ENCODE measurements around the gene PBX4. TPM values are rescaled to one million over a fixed set of nuclear protein-coding genes. Genes with fewer than 3 reads are reported as not detected.
"Not testable (repeated sequence)": the region's sequence is repeated elsewhere in the genome, so short reads cannot be mapped to it uniquely, and the experiment has no call there.

The PBX4 gene
- total RNA-seq, 3 donors from 2014 or later (not counting 1 experiment from before 2014, with no cell fraction given), result 10.7 to 15.9 (median 11.1) TPM

DNA sequence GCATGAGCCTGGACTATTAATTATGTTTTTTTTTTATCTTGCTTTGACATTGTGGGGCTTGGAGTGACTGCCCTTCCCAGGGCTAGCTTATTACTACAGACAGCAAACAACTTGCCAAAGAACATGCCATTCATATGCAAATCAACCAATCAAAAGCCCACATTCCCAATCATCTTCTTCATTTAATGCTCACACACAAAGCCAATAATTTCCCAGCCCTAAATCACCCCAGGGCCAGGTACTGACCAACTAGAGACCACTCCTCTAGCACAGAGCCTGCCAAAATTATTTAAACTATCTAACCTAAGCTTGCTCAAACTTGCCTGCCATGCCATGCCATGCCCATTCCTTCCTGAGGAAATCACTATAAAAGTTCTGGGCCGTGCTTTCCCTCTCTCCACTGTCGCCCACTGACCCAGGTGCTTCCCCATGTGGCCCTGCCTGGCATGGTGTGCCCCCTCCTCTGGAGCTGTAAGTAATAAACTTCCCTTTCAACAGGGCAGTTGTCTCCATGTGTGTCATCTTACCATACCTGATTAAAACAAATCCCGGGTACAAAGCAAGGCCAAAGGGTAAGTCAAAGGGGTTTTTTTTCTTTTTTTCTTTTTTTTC is 15.7 kb downstream of the PBX4 start:
- peaks cover 35% of the 10 kb centered on the region for H3K4me1 ChIP-seq (ENCODE audit: control insufficient read depth, insufficient read depth, low read length)
- H3K27me3 ChIP-seq (ENCODE audit: control insufficient read depth, insufficient read depth, low read length), result no peaks in the 10 kb centered on the region
- DNase-seq (no peak), ATAC-seq (no peak)
- TF ChIP-seq, protein P1, sequence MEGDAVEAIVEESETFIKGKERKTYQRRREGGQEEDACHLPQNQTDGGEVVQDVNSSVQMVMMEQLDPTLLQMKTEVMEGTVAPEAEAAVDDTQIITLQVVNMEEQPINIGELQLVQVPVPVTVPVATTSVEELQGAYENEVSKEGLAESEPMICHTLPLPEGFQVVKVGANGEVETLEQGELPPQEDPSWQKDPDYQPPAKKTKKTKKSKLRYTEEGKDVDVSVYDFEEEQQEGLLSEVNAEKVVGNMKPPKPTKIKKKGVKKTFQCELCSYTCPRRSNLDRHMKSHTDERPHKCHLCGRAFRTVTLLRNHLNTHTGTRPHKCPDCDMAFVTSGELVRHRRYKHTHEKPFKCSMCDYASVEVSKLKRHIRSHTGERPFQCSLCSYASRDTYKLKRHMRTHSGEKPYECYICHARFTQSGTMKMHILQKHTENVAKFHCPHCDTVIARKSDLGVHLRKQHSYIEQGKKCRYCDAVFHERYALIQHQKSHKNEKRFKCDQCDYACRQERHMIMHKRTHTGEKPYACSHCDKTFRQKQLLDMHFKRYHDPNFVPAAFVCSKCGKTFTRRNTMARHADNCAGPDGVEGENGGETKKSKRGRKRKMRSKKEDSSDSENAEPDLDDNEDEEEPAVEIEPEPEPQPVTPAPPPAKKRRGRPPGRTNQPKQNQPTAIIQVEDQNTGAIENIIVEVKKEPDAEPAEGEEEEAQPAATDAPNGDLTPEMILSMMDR (IDR thresholded peaks at IDR 0.05), result no peak
- H3K36me3 Mint-ChIP-seq, result no peaks in the 10 kb centered on the region
- H3K27me3 Mint-ChIP-seq (ENCODE audit: low read depth in 2 of 2), result no peaks in the 10 kb centered on the region
- no peak overlapping the region for H3K4me3 ChIP-seq (ENCODE audit: low read length)
- no peaks in the 10 kb centered on the region for H3K36me3 ChIP-seq (ENCODE audit: control insufficient read depth, insufficient read depth, low read length)
- intact Hi-C loops (cut with micrococcal nuclease), result no loop called here
- no peak overlapping the region for H3K4me3 Mint-ChIP-seq
- H3K4me1 Mint-ChIP-seq, result peaks cover 10 to 17% of the 10 kb centered on the region in 2 donors
- H3K27ac ChIP-seq (ENCODE audit: low read length), result no peak overlapping the region
- H3K27ac Mint-ChIP-seq, result no peak overlapping the region
- WGBS (ENCODE audit: insufficient coverage), result 58% methylated on average over 3 of the region's 3 CpGs
- no peaks in the 10 kb centered on the region for H3K9me3 Mint-ChIP-seq
- no peaks in the 10 kb centered on the region for H3K9me3 ChIP-seq (ENCODE audit: control insufficient read depth, insufficient read depth, low read length)

GRCh38 chr19:19602136-19602712 is 16.3 kb downstream of the PBX4 start:
- Histone ChIP-seq H3K9me3 (ENCODE audit: control insufficient read depth, insufficient read depth, low read length) (no peaks in the 10 kb centered on the region), H3K27ac (ENCODE audit: low read length) (no peak overlapping the region), H3K36me3 (ENCODE audit: control insufficient read depth, insufficient read depth, low read length) (no peaks in the 10 kb centered on the region), H3K4me3 (ENCODE audit: low read length) (no peak overlapping the region), H3K4me1 (ENCODE audit: control insufficient read depth, insufficient read depth, low read length) (peaks cover 41% of the 10 kb centered on the region), H3K27me3 (ENCODE audit: control insufficient read depth, insufficient read depth, low read length) (no peaks in the 10 kb centered on the region)
- peak in 1 of 2 donors; percentile 82 for DNase-seq
- no peak overlapping the region for H3K4me3 Mint-ChIP-seq
- intact Hi-C loops (cut with micrococcal nuclease), result no loop called here
- peaks cover 14 to 21% of the 10 kb centered on the region in 2 donors for H3K4me1 Mint-ChIP-seq
- H3K36me3 Mint-ChIP-seq, result no peaks in the 10 kb centered on the region
- no peaks in the 10 kb centered on the region for H3K27me3 Mint-ChIP-seq (ENCODE audit: low read depth in 2 of 2)
- ATAC-seq, result no peak
- no peaks in the 10 kb centered on the region for H3K9me3 Mint-ChIP-seq
- TF ChIP-seq, protein P1 (IDR thresholded peaks at IDR 0.05), result no peak
- H3K27ac Mint-ChIP-seq, result no peak overlapping the region
- 87% methylated on average over 9 of the region's 9 CpGs for WGBS (ENCODE audit: insufficient coverage)

DNA sequence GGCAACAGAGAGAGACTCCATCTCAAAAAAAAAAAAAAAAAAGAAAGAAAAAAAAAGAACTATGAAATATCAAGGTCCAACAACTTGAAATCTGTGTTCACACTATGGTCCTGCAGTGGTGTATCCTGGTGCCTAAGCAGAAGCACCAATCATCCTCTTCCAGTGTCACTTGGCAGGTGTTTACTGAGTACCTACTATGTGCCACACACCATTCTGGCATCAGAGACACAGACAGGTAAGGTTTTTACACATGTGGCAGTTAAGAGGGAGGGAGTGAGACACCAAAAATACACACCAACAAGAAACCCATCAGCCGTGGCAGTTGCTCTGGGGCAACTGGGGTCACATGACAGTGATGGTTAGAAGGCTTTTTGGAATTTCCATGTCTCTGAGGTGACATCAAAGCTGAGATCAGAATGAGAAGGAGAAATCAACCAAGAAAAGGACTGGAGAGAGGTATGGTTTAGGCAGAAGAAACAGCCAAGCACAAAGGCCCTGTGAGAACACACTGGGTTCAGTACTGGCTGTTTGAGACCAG is 17.6 kb downstream of the PBX4 start:
- Histone ChIP-seq H3K4me3 (ENCODE audit: low read length) (no peak overlapping the region), H3K27ac (ENCODE audit: low read length) (peak overlapping the region; percentile 14), H3K27me3 (ENCODE audit: control insufficient read depth, insufficient read depth, low read length) (no peaks in the 10 kb centered on the region), H3K9me3 (ENCODE audit: control insufficient read depth, insufficient read depth, low read length) (no peaks in the 10 kb centered on the region), H3K36me3 (ENCODE audit: control insufficient read depth, insufficient read depth, low read length) (no peaks in the 10 kb centered on the region), H3K4me1 (ENCODE audit: control insufficient read depth, insufficient read depth, low read length) (peaks cover 37% of the 10 kb centered on the region)
- Mint-ChIP-seq H3K4me3 (no peak overlapping the region), H3K36me3 (no peaks in the 10 kb centered on the region), H3K9me3 (no peaks in the 10 kb centered on the region), H3K27me3 (ENCODE audit: low read depth in 2 of 2) (no peaks in the 10 kb centered on the region), H3K27ac (peak overlapping the region in 1 of 2 donors; percentile 5), H3K4me1 (peaks cover 14 to 15% of the 10 kb centered on the region in 2 donors)
- intact Hi-C loops (cut with micrococcal nuclease), result no loop called here
- TF ChIP-seq, protein P1 (IDR thresholded peaks at IDR 0.05), result no peak
- WGBS (ENCODE audit: insufficient coverage), result 43% methylated on average over 1 of the region's 1 CpG
- peak in 1 of 2 donors; percentile 60 for DNase-seq
- ATAC-seq, result no peak

GRCh38 chr19:19598728-19599451 is 19.6 kb downstream of the PBX4 start:
- H3K27me3 ChIP-seq (ENCODE audit: control insufficient read depth, insufficient read depth, low read length); intact Hi-C loops (cut with micrococcal nuclease); H3K36me3 Mint-ChIP-seq; H3K27me3 Mint-ChIP-seq (ENCODE audit: low read depth in 2 of 2); H3K36me3 ChIP-seq (ENCODE audit: control insufficient read depth, insufficient read depth, low read length); H3K4me3 ChIP-seq (ENCODE audit: low read length); H3K9me3 Mint-ChIP-seq; H3K9me3 ChIP-seq (ENCODE audit: control insufficient read depth, insufficient read depth, low read length): not testable (repeated sequence)
- 69% methylated on average over 20 of the region's 20 CpGs for WGBS (ENCODE audit: insufficient coverage)
- H3K4me3 Mint-ChIP-seq, result peak overlapping the region; percentile 52
- Histone ChIP-seq H3K27ac (ENCODE audit: low read length) (peak overlapping the region; percentile 89), H3K4me1 (ENCODE audit: control insufficient read depth, insufficient read depth, low read length) (peaks cover 37% of the 10 kb centered on the region)
- peak; percentile 57 to 69 (median 66) for ATAC-seq
- peaks cover 14 to 15% of the 10 kb centered on the region in 2 donors for H3K4me1 Mint-ChIP-seq
- DNase-seq, result peak in 1 of 2 donors; percentile 90
- peak overlapping the region; percentile 79 to 82 for H3K27ac Mint-ChIP-seq
